Uterus (tissue), 4 donors: ENCODE results near the gene SYCP2L. TPM values are rescaled to one million over a fixed set of nuclear protein-coding genes. Genes with fewer than 3 reads are reported as not detected.
"Not testable (repeated sequence)": the region's sequence is repeated elsewhere in the genome, so short reads cannot be mapped to it uniquely, and the experiment has no call there.

ENCODE experiments used
- DNase-seq, 2 donors: peaks; one replicate each; pipeline ENCODE4 v3.0.0-alpha.2; 2019 to 2020
- H3K27ac ChIP-seq, 2 donors: fragments of 200-600 bp; sonication (generic); 1 replicate in 1 of 2; 2 replicates in 1 of 2; pipeline ENCODE4 v1.5.1; 2016 to 2018
- H3K27me3 ChIP-seq, 2 donors: fragments of 200-600 bp; sonication (generic); one replicate each; pipeline ENCODE4 v1.5.1; 2018 to 2019; ENCODE audit warnings: control low read depth in 1 of 2
- H3K36me3 ChIP-seq, 2 donors: fragments of 200-600 bp; sonication (generic); one replicate each; pipeline ENCODE4 v1.5.1; 2019; ENCODE audit warnings: control low read depth in 1 of 2
- H3K4me1 ChIP-seq, 2 donors: fragments of 200-600 bp; sonication (generic); one replicate each; pipeline ENCODE4 v1.5.1; 2018 to 2019; ENCODE audit warnings: control low read depth in 1 of 2
- H3K4me3 ChIP-seq, 2 donors: fragments of 200-600 bp; sonication (generic); 1 replicate in 1 of 2; 2 replicates in 1 of 2; pipeline ENCODE4 v1.5.1; 2018 to 2019; ENCODE audit warnings: mild to moderate bottlenecking in 1 of 2
- H3K9me3 ChIP-seq, 2 donors: fragments of 200-600 bp; sonication (generic); one replicate each; pipeline ENCODE4 v1.5.1; 2019; ENCODE audit warnings: control low read depth in 1 of 2
- POLR2A ChIP-seq, 2 donors: fragments of 450-650 bp; IDR thresholded peaks; one replicate each; pipeline ENCODE4 v1.6.1; 2016; ENCODE audit warnings: antibody characterized with exemption in 2 of 2, mild to moderate bottlenecking in 1 of 2, moderate library complexity in 1 of 2
- intact Hi-C: fragments of 100-400 bp; cut with DNase I; formaldehyde crosslinking; loops from one replicate; pipeline ENCODE4 v1.15.1; 2023; ENCODE audit warnings: low total_unique reads
- total RNA-seq, 4 donors: library from RNA; depleted of rRNA in 3 of 4; stranded (reverse); fragments of >200 nt in 3 of 4; gene quantifications; one replicate each; pipeline versions ENCODE4 v1.1.0 to v1.2.4, GENCODE V29; 2014 to 2023
- TF ChIP-seq, protein P1 (sequence below), 4 experiments: fragments of 200-600 bp in 2 of 4; fragments of 450-650 bp in 2 of 4; sonication (generic) in 2 of 4; IDR thresholded peaks; one replicate each; pipeline ENCODE4 v1.5.1; 2016 to 2019; ENCODE audit warnings: antibody characterized with exemption in 4 of 4, mild to moderate bottlenecking in 2 of 4, moderate library complexity in 1 of 4
- donor health status: DM: yes; HTN: yes; CAD: no.

SYCP2L gene
- total RNA-seq, 4 donors from 2014 or later: under 0.01 to 4.9 (median 3.5) TPM; not detected in 1

DNA sequence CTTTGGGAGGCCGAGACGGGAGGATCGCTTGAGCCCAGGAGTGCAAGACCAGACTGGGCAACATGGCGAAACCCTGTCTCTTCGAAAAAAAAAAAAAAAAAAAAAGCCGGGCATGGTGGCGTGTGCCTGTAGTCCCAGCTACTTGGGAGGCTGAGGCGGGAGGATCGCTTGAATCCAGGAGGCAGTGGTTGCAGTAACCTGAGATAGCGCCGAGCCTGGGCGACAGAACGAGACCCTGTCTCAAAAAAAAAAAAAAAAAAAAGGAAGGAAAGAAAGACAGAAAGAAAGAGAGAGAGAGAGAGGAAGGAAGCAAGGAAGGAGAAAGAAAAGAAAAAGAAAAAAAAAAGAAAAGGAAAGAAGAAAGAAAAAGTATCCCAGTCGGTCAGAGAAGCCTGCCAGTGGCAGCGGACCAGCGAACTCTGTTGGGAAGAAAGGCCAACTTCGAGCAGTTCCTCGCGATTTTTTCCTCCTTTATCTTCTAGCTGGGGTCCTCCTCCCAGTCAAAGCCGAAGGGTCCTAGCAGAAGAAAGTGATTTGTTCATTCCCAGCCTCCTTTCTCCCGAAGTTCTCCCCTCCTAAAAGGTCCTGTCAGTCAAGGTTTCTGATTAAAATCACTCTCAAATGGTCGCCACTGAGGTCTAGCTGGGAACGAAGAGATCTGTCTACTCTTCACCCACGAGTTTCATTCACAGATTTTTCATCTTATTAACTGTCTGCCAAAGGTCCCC, 2.4 kb upstream of the SYCP2L start:
- Histone ChIP-seq H3K4me3 (no peak overlapping the region), H3K9me3 (peaks cover 0 to 4% of the 10 kb centered on the region in 2 donors), H3K27me3 (peaks cover 0 to 58% of the 10 kb centered on the region in 2 donors), H3K27ac (no peak overlapping the region), H3K36me3 (no peaks in the 10 kb centered on the region), H3K4me1 (no peaks in the 10 kb centered on the region)
- intact Hi-C loops: no loop called here
- TF ChIP-seq, protein P1, sequence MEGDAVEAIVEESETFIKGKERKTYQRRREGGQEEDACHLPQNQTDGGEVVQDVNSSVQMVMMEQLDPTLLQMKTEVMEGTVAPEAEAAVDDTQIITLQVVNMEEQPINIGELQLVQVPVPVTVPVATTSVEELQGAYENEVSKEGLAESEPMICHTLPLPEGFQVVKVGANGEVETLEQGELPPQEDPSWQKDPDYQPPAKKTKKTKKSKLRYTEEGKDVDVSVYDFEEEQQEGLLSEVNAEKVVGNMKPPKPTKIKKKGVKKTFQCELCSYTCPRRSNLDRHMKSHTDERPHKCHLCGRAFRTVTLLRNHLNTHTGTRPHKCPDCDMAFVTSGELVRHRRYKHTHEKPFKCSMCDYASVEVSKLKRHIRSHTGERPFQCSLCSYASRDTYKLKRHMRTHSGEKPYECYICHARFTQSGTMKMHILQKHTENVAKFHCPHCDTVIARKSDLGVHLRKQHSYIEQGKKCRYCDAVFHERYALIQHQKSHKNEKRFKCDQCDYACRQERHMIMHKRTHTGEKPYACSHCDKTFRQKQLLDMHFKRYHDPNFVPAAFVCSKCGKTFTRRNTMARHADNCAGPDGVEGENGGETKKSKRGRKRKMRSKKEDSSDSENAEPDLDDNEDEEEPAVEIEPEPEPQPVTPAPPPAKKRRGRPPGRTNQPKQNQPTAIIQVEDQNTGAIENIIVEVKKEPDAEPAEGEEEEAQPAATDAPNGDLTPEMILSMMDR (IDR thresholded peaks at IDR 0.05): no peak
- TF ChIP-seq POLR2A (IDR thresholded peaks at IDR 0.05): no peak
- no peak for DNase-seq

DNA sequence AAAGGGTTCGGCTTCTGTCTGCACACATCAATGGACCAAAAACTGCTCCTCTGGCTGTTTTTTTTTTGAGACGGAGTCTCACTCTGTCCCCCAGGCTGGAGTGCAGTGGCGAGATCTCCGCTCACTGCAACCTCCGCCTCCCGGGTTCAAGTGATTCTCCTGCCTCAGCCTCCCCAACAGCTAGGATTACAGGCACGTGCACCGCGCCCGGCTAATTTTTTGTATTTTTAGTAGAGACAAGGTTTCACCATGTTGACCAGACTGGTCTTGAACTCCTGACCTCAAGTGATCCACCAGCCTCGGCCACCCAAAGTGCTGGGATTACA, 524 bp upstream of the SYCP2L start:
- H3K27ac ChIP-seq, H3K9me3 ChIP-seq, intact Hi-C loops, H3K4me3 ChIP-seq, DNase-seq, H3K36me3 ChIP-seq, H3K4me1 ChIP-seq: not testable (repeated sequence)
- H3K27me3 ChIP-seq: peaks cover 0 to 42% of the 10 kb centered on the region in 2 donors

DNA sequence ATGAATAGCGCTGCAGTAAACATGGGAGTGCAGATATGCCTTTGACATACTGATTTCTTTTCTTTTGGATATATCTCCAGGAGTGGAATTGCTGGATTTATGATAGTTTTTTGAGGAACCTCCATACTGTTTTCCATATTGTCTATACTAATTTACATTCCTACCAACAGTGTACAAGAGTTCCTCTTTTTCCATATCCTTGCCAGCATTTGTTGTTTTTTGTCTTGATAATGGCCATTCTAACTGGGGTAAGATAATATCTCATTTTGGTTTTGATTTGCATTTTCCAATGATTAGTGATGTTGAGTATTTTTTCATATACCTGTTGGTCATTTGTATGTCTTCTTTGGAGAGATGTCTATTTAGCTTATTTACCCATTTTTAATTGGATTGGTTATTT, 3.3 kb downstream of the SYCP2L start:
- H3K4me3 ChIP-seq: no peak overlapping the region
- no peak overlapping the region for H3K27ac ChIP-seq
- TF ChIP-seq, protein P1 (IDR thresholded peaks at IDR 0.05): no peak
- TF ChIP-seq POLR2A (IDR thresholded peaks at IDR 0.05): no peak
- intact Hi-C loops: no loop called here
- H3K9me3 ChIP-seq: no peaks in the 10 kb centered on the region
- no peaks in the 10 kb centered on the region for H3K36me3 ChIP-seq
- peaks cover 0 to 15% of the 10 kb centered on the region in 2 donors for H3K27me3 ChIP-seq
- no peak for DNase-seq
- H3K4me1 ChIP-seq: no peaks in the 10 kb centered on the region

DNA sequence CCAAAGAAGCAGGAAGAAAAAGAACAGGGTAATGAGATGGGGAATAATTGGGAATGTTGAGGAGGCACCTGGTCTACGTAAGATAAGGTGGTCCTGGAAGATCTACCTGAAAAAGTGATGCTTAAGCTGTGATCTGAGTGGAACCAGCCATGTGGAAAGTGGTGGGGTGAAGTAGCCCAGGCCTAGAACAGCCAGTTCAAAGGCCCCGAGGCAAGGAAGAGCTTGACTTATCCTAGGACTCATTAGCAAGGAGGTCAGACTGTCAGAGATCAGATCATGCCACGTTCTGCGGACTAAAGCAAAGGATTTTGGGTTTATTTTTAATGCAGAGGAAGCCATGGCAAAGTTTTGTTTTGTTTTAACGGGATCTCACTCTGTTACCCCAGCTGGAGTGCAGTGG, 5.1 kb downstream of the SYCP2L start:
- Histone ChIP-seq H3K4me1 (no peaks in the 10 kb centered on the region), H3K27ac (no peak overlapping the region), H3K9me3 (no peaks in the 10 kb centered on the region), H3K4me3 (no peak overlapping the region), H3K36me3 (no peaks in the 10 kb centered on the region), H3K27me3 (no peaks in the 10 kb centered on the region)
- intact Hi-C loops: no loop called here
- no peak for DNase-seq
- TF ChIP-seq, protein P1 (IDR thresholded peaks at IDR 0.05): no peak
- no peak for TF ChIP-seq POLR2A (IDR thresholded peaks at IDR 0.05)

DNA sequence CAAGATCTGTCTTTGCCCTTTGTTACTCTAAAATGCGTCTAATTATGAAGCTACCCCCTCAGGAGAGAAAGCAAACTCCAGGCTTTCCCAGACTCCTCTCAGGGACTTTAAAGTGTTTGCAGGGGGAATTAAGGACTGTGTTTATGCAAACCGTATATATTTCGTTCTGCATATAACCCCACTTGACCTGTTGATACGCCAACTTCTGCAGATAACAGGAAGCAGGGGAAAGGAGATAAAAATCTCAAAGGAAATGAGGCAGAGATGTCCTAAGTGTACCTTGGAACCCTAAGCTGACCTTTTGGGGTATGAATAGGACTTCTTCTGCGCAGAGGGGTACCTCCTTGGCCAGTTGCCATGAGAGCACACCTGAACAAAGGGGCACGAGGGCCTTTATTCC, 8.1 kb downstream of the SYCP2L start:
- no peak for DNase-seq
- no peaks in the 10 kb centered on the region for H3K36me3 ChIP-seq
- intact Hi-C loops: no loop called here
- no peak overlapping the region for H3K4me3 ChIP-seq
- no peaks in the 10 kb centered on the region for H3K9me3 ChIP-seq
- H3K4me1 ChIP-seq: no peaks in the 10 kb centered on the region
- H3K27me3 ChIP-seq: no peaks in the 10 kb centered on the region
- TF ChIP-seq, protein P1 (IDR thresholded peaks at IDR 0.05): no peak
- no peak for TF ChIP-seq POLR2A (IDR thresholded peaks at IDR 0.05)
- H3K27ac ChIP-seq: no peak overlapping the region

DNA sequence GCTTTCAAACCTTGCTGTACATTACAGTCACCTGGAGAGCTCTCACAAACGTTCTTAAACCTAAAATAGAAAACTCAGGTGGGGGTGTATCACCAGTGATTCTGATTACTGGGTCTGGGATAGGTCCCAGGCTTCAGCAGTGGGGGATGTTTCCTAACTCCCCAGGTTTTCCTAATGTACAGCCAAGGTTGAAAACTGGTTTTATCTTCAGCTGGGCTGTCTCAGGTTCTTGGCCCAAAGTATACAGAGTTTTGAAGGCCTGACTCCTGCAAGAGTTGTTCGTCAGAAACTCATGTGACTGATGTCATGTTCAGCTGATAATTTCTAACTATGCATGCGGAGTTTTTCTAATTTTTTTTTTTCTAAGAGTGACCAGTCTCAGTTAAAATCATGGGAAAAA, 9.8 kb downstream of the SYCP2L start:
- Histone ChIP-seq H3K4me1 (no peaks in the 10 kb centered on the region), H3K9me3 (no peaks in the 10 kb centered on the region), H3K27me3 (no peaks in the 10 kb centered on the region), H3K27ac (no peak overlapping the region), H3K36me3 (no peaks in the 10 kb centered on the region), H3K4me3 (no peak overlapping the region)
- intact Hi-C loops: no loop called here
- TF ChIP-seq POLR2A (IDR thresholded peaks at IDR 0.05): no peak
- TF ChIP-seq, protein P1 (IDR thresholded peaks at IDR 0.05): no peak
- DNase-seq: no peak
